ENCODE results near the gene ZFAND3.

ZFAND3 gene

GRCh38 chr6:37827603-37828265 lies 8.2 kb downstream of the ZFAND3 start:
- no peak for DNase-seq

- no peak for DNase-seq
These were observed 10.7 kb downstream of the ZFAND3 start for GRCh38 chr6:37830225-37830624.

- DNase-seq = no peak
These were observed 11.9 kb downstream of the ZFAND3 start for GRCh38 chr6:37831457-37831856.

GRCh38 chr6:37835923-37836322 lies 16.4 kb downstream of the ZFAND3 start:
- DNase-seq = no peak

GRCh38 chr6:37838219-37838921 lies 18.8 kb downstream of the ZFAND3 start:
- no peak for DNase-seq

GRCh38 chr6:37840143-37840939 lies 20.8 kb downstream of the ZFAND3 start:
- no peak for DNase-seq

GRCh38 chr6:37840940-37841300 lies 21.4 kb downstream of the ZFAND3 start:
- DNase-seq = no peak

- no peak for DNase-seq
These were observed 25.7 kb downstream of the ZFAND3 start for GRCh38 chr6:37845026-37845911.

GRCh38 chr6:37845930-37846329 lies 26.4 kb downstream of the ZFAND3 start:
- no peak for DNase-seq

GRCh38 chr6:37847704-37848103 lies 28.2 kb downstream of the ZFAND3 start:
- no peak for DNase-seq

- no peak for DNase-seq
These were observed 28.8 kb downstream of the ZFAND3 start for GRCh38 chr6:37848371-37848770.

- no peak for DNase-seq
These were observed 30.7 kb downstream of the ZFAND3 start for GRCh38 chr6:37850260-37850659.

- DNase-seq = no peak
These were observed 31.3 kb downstream of the ZFAND3 start for GRCh38 chr6:37850728-37851285.

- DNase-seq = no peak
These were observed 32.5 kb downstream of the ZFAND3 start for GRCh38 chr6:37851997-37852524.

GRCh38 chr6:37856285-37856684 lies 36.8 kb downstream of the ZFAND3 start:
- no peak for DNase-seq

- DNase-seq = no peak
These were observed 38.8 kb downstream of the ZFAND3 start for GRCh38 chr6:37858363-37858762.

- no peak for DNase-seq
These were observed 40.8 kb downstream of the ZFAND3 start for GRCh38 chr6:37860226-37860839.

- DNase-seq = no peak
These were observed 41.9 kb downstream of the ZFAND3 start for GRCh38 chr6:37861452-37861851.

- no peak for DNase-seq
These were observed 42.9 kb downstream of the ZFAND3 start for GRCh38 chr6:37862430-37862829.

GRCh38 chr6:37862992-37863391 lies 43.5 kb downstream of the ZFAND3 start:
- DNase-seq = no peak

- DNase-seq = no peak
These were observed 44.7 kb downstream of the ZFAND3 start for GRCh38 chr6:37864250-37864649.

- DNase-seq = no peak
These were observed 46.0 kb downstream of the ZFAND3 start for GRCh38 chr6:37865504-37865903.

Measured in NCI-H2107 (cell line).